Keratinocyte (primary cell): Measurements from ENCODE around the gene CFAP69. TPM values are rescaled to one million over a fixed set of nuclear protein-coding genes. Genes with fewer than 3 reads are reported as not detected.
A peak's percentile ranks its signal among the peaks of the same experiment; 100 is the strongest.

ENCODE experiments used
- DNase-seq: peaks from one replicate; pipeline ENCODE4 v3.0.0-alpha.2; 2011; ENCODE audit warnings: low read depth, missing footprints, low spot score
- FAIRE-seq: peaks from 2 replicates; lab custom pipeline; 2011; peaks lifted over from hg19 to GRCh38; lab: Jason Lieb, UNC
- H2AFZ ChIP-seq: 2 replicates; pipeline ENCODE4 v1.6.0; 2012; ENCODE audit warnings: low read length, control low read depth, inconsistent platforms; ENCODE audit not compliant: control insufficient read depth
- H3K27ac ChIP-seq: 2 replicates; pipeline ENCODE4 v1.5.1; 2011; ENCODE audit warnings: low read length; ENCODE audit not compliant: control insufficient read depth, insufficient read depth
- H3K27me3 ChIP-seq: 3 replicates; pipeline ENCODE4 v1.6.0; 2011; ENCODE audit warnings: low read length; ENCODE audit not compliant: control insufficient read depth, insufficient read depth; ENCODE audit errors: extremely low read depth
- H3K36me3 ChIP-seq, 2 experiments: 2 replicates in 1 of 2; 3 replicates in 1 of 2; pipeline ENCODE4 v1.5.1; 2011; ENCODE audit warnings: low read length in 2 of 2, mild to moderate bottlenecking in 1 of 2; ENCODE audit not compliant: control insufficient read depth in 2 of 2, insufficient read depth in 2 of 2; ENCODE audit errors: extremely low read depth in 1 of 2
- H3K4me1 ChIP-seq: 3 replicates; pipeline ENCODE4 v1.5.1; 2011; ENCODE audit warnings: low read length; ENCODE audit not compliant: control insufficient read depth, insufficient read depth; ENCODE audit errors: extremely low read depth
- H3K4me2 ChIP-seq: 3 replicates; pipeline ENCODE4 v1.6.0; 2011; ENCODE audit warnings: low read depth, low read length; ENCODE audit not compliant: control insufficient read depth, insufficient read depth; ENCODE audit errors: extremely low read depth
- H3K4me3 ChIP-seq, 3 experiments: fragments of 200-600 bp in 1 of 3; sonication (generic) in 1 of 3; 2 replicates in 2 of 3; 3 replicates in 1 of 3; pipeline ENCODE4 v1.5.1; 2011 to 2016; ENCODE audit warnings: low read length in 3 of 3, mild to moderate bottlenecking in 3 of 3, control low read depth in 2 of 3, inconsistent platforms in 1 of 3, low read depth in 1 of 3, mixed read lengths in 1 of 3, mixed run types in 1 of 3, moderate library complexity in 1 of 3; ENCODE audit not compliant: control insufficient read depth in 2 of 3, insufficient read depth in 2 of 3; ENCODE audit errors: extremely low read depth in 1 of 3
- H3K79me2 ChIP-seq: 2 replicates; pipeline ENCODE4 v1.6.0; 2012; ENCODE audit warnings: low read length; ENCODE audit not compliant: control insufficient read depth, insufficient read depth
- H3K9ac ChIP-seq: 3 replicates; pipeline ENCODE4 v1.6.0; 2011; ENCODE audit warnings: low read length; ENCODE audit not compliant: control insufficient read depth, insufficient read depth; ENCODE audit errors: extremely low read depth
- H3K9me1 ChIP-seq: 3 replicates; pipeline ENCODE4 v1.6.0; 2011; ENCODE audit warnings: low read length; ENCODE audit not compliant: control insufficient read depth, insufficient read depth; ENCODE audit errors: extremely low read depth
- H3K9me3 ChIP-seq: 2 replicates; pipeline ENCODE4 v1.5.1; 2012; ENCODE audit warnings: low read depth, low read length; ENCODE audit not compliant: control insufficient read depth
- H4K20me1 ChIP-seq: 3 replicates; pipeline ENCODE4 v1.6.0; 2011; ENCODE audit warnings: low read length; ENCODE audit not compliant: control insufficient read depth, insufficient read depth; ENCODE audit errors: extremely low read depth
- CTCF ChIP-seq, 3 experiments: IDR thresholded peaks in 1 of 3; conservative IDR thresholded peaks in 1 of 3; optimal IDR thresholded peaks in 1 of 3; 2 replicates in 2 of 3; 3 replicates in 1 of 3; pipeline versions ENCODE3 to v1.5.1; 2011; ENCODE audit warnings: low read length in 3 of 3, mild to moderate bottlenecking in 3 of 3, moderate library complexity in 2 of 3, control low read depth in 1 of 3, inconsistent platforms in 1 of 3; ENCODE audit not compliant: insufficient read depth in 2 of 3; ENCODE audit errors: extremely low read depth in 1 of 3
- EZH2 ChIP-seq: IDR thresholded peaks from one replicate; pipeline ENCODE4 v1.6.1; 2012; ENCODE audit warnings: inconsistent platforms, mild to moderate bottlenecking, low read length, moderate library complexity
- dilution Hi-C: fragments of 300-500 bp; cut with MboI; formaldehyde crosslinking; loops from one replicate; pipeline ENCODE4 v1.7.0; 2020; ENCODE audit warnings: low sequenced_read_pairs; ENCODE audit not compliant: extremely low pct_ligation_motif_present
- polyA plus RNA-seq, 5 experiments: library from polyadenylated mRNA; depleted of rRNA in 3 of 5; stranded (reverse) in 3 of 5; stranded (forward) in 1 of 5; unstranded in 1 of 5; fragments of >200 nt; gene quantifications; 1 replicate in 1 of 5; 2 replicates in 3 of 5; 3 replicates in 1 of 5; pipeline versions ENCODE4 v1.2.1 to v1.2.3, GENCODE V29; 2011 to 2012; ENCODE audit warnings: missing spikeins in 2 of 5, low read depth in 1 of 5, low replicate concordance in 1 of 5

Gene CFAP69
- polyA plus RNA-seq, 1 donor (not counting 4 experiments of a cell fraction or from before 2014, with no cell fraction given) = 1.6 TPM

DNA sequence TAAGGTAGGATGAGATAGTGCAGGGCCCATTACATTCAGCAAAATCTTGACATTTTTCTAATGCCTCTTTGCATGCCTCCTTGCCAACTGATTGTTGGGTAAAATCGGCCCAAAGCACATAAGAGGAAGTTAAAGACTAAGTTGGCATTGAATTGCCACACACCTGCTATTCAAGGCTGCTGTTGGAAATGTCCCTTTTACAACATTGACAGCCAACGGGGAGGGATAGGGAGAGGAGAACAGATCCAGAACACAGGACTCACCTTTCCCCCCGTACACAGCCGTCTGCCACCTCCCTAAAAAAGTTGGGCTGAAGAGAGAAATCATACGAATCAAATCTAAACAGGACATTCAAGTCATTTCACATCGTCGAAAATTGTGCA, 75.4 kb downstream of the CFAP69 start:
- peak overlapping the region; percentile 64 for H3K4me2 ChIP-seq
- dilution Hi-C loops = no loop called here
- DNase-seq = no peak
- H3K36me3 ChIP-seq = no peaks in the 10 kb centered on the region
- no peak for TF ChIP-seq EZH2
- no peaks in the 10 kb centered on the region for H4K20me1 ChIP-seq
- FAIRE-seq = no peak
- H3K27ac ChIP-seq = no peak overlapping the region
- no peaks in the 10 kb centered on the region for H3K79me2 ChIP-seq
- H3K4me3 ChIP-seq = peak overlapping the region in 1 of 3 experiments; percentile 57
- peaks cover 36% of the 10 kb centered on the region for H3K27me3 ChIP-seq
- no peak overlapping the region for H3K9ac ChIP-seq
- H3K4me1 ChIP-seq = peaks cover 3% of the 10 kb centered on the region
- no peaks in the 10 kb centered on the region for H3K9me1 ChIP-seq
- no peak overlapping the region for H2AFZ ChIP-seq
- H3K9me3 ChIP-seq = no peaks in the 10 kb centered on the region

GRCh38 chr7:90320801-90321494, 76.0 kb downstream of the CFAP69 start, which contains the start of gene FAM237B:
Gene FAM237B (minus strand): TSS chr7:90321304. CDS start chr7:90319748, 1,556 bp downstream.
- dilution Hi-C loops = no loop called here
- Histone ChIP-seq H3K36me3 (no peaks in the 10 kb centered on the region), H2AFZ (peak within 1 kb of the TSS; percentile 75), H3K27me3 (peaks cover 36% of the 10 kb centered on the region), H3K9ac (no peak within 1 kb of the TSS), H3K4me2 (peak within 1 kb of the TSS; percentile 64), H3K9me1 (no peaks in the 10 kb centered on the region), H3K4me3 (peak within 1 kb of the TSS; percentile 10 to 57 (median 38)), H3K4me1 (peaks cover 3% of the 10 kb centered on the region), H3K27ac (no peak within 1 kb of the TSS), H3K79me2 (no peaks in the 10 kb centered on the region), H3K9me3 (no peaks in the 10 kb centered on the region), H4K20me1 (no peaks in the 10 kb centered on the region)
- no peak for TF ChIP-seq CTCF (optimal IDR thresholded peaks at IDR 0.05 in 1 of 3, IDR thresholded peaks at IDR 0.05 in 1 of 3, conservative IDR thresholded peaks at IDR 0.05 in 1 of 3; ENCODE audit: extremely low read depth in 1 of 3, insufficient read depth in 2 of 3, low read length in 3 of 3)
- no peak for TF ChIP-seq EZH2
- FAIRE-seq (peak; percentile 9), DNase-seq (no peak)
